ENCODE results near the gene BCOR. TPM values are rescaled to one million over a fixed set of nuclear protein-coding genes. Genes with fewer than 3 reads are reported as not detected.
A peak's percentile ranks its signal among the peaks of the same experiment; 100 is the strongest.

BCOR gene
- total RNA-seq, 1 donor from 2014 or later = 24.3 TPM

DNA sequence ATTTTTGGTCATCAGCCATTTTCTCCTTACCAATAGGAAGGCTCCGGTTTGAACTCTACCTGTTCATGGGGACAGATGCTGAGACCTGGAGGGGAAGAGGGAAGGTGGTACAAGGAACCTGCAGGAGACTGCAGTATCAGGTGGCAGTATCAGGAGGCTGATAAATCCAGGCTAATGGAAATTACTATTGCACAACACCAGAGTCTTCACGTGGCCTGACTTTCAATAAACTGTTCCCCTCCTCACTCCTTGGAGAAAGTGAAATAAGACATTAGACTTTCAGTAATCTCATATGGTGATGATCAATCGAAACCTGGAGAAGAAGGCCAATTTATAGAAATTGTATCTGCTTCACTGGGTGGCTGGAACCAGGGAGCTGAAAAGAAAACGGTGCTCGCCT lies 46.2 kb upstream of the BCOR start:
- TF ChIP-seq, protein P1, sequence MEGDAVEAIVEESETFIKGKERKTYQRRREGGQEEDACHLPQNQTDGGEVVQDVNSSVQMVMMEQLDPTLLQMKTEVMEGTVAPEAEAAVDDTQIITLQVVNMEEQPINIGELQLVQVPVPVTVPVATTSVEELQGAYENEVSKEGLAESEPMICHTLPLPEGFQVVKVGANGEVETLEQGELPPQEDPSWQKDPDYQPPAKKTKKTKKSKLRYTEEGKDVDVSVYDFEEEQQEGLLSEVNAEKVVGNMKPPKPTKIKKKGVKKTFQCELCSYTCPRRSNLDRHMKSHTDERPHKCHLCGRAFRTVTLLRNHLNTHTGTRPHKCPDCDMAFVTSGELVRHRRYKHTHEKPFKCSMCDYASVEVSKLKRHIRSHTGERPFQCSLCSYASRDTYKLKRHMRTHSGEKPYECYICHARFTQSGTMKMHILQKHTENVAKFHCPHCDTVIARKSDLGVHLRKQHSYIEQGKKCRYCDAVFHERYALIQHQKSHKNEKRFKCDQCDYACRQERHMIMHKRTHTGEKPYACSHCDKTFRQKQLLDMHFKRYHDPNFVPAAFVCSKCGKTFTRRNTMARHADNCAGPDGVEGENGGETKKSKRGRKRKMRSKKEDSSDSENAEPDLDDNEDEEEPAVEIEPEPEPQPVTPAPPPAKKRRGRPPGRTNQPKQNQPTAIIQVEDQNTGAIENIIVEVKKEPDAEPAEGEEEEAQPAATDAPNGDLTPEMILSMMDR (conservative IDR thresholded peaks at IDR 0.05; ENCODE audit: low read depth, low read length) = no peak
- DNase-seq (ENCODE audit: low read depth) = no peak
- no peak overlapping the region for H3K4me3 ChIP-seq (ENCODE audit: low read depth, low read length)

DNA sequence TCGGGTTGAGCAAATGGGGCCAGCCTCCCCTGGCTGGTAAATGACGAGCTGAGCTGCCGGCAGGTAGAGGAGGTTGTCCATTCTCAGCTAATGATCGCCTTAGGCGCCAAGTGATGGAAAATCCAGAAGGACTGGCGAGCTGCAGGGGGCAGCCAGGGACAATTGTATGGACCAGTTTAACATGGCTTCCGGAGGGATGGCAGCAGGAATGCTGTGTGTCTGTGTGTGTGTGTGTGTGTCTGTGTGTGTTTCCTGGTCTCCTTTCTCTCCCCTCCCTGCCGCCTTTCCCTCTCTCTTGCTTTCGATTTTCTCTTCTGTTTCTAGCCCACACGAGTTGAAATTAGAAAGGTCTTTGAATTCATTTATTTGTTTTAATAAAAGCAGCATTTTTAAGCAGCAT lies 45.2 kb upstream of the BCOR start:
- H3K4me3 ChIP-seq (ENCODE audit: low read depth, low read length) = no peak overlapping the region
- DNase-seq (ENCODE audit: low read depth) = no peak
- TF ChIP-seq, protein P1 (conservative IDR thresholded peaks at IDR 0.05; ENCODE audit: low read depth, low read length) = no peak

DNA sequence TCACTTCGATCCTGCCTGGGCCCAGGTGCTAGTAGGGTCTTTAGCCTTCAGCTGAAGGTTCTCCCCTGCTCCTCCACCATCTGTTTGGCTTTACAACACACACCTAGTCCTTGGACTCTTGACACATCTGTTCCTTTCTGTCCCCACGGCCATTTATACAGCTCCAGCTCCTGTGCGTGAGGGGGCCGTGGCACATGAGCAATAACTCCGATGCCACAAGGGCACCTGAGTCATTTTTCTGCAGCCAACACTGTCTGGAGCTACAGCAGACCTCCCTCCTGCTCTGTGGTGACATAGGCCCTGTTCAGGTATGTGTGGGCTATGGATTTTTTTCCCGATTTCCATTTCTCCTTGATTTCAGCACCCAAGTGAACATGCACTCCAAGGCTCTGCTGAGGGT lies 44.7 kb upstream of the BCOR start:
- TF ChIP-seq, protein P1 (conservative IDR thresholded peaks at IDR 0.05; ENCODE audit: low read depth, low read length) = no peak
- no peak overlapping the region for H3K4me3 ChIP-seq (ENCODE audit: low read depth, low read length)
- DNase-seq (ENCODE audit: low read depth) = no peak

DNA sequence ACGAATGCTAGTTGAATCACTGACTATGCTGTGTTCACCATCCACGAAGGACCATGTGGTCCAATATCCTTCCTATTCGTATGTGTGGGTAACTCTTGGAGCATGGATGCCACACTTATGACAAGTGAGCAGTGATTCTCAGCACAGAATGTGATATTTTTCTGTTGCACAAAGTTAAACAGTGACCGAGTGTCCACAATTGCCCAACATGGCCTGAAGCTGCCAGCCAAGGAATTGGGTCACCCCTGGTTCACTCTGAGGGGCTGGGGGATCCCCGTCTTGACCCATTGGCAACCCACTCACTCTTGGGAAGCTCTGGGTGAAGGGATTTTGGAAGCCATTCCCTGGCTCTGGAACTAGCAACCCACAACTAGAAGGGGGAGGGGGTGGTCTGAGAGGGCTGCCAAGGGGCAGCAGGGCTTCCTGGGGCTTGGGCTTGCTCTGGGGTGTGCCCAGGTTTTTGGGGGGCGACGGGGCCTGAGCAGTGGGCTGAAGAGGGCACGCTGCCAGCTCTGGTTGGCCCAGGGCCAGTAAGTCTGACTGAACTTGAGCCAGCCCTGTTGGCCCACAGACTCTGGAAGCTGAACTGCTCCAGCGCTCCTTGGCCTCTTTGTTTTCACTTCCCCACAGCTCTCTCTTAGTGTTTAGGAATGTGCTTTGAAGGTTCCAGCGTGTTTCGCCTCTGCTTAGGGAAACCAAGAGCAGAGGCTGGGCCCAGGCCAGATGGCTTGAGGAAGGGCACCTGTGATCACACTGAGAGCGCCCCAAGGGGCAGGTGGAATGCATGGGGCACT lies 43.1 kb upstream of the BCOR start:
- TF ChIP-seq, protein P1 (conservative IDR thresholded peaks at IDR 0.05; ENCODE audit: low read depth, low read length) = no peak
- DNase-seq (ENCODE audit: low read depth) = peak; percentile 73
- no peak overlapping the region for H3K4me3 ChIP-seq (ENCODE audit: low read depth, low read length)

DNA sequence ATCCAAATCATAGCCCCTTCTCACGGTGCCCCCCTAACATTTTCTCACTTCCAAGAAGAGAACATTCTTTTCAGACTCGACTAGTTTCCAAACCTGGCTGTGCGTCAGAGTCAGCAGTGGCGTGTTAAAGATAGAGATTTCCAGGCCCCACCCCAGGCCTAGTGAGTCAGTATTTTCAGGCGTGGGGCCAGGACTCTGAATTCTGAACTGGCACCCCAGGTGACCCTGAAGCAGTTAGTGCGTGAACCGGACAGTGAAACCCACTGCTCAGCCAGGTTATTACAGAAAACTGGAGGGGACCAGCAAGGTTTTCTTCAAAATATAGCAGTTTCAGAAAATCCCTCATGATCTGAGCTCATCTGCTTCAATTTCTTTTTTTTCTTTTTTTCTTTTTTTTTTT lies 35.0 kb upstream of the BCOR start:
- no peak overlapping the region for H3K4me3 ChIP-seq (ENCODE audit: low read depth, low read length)
- no peak for DNase-seq (ENCODE audit: low read depth)
- TF ChIP-seq, protein P1 (conservative IDR thresholded peaks at IDR 0.05; ENCODE audit: low read depth, low read length) = no peak

DNA sequence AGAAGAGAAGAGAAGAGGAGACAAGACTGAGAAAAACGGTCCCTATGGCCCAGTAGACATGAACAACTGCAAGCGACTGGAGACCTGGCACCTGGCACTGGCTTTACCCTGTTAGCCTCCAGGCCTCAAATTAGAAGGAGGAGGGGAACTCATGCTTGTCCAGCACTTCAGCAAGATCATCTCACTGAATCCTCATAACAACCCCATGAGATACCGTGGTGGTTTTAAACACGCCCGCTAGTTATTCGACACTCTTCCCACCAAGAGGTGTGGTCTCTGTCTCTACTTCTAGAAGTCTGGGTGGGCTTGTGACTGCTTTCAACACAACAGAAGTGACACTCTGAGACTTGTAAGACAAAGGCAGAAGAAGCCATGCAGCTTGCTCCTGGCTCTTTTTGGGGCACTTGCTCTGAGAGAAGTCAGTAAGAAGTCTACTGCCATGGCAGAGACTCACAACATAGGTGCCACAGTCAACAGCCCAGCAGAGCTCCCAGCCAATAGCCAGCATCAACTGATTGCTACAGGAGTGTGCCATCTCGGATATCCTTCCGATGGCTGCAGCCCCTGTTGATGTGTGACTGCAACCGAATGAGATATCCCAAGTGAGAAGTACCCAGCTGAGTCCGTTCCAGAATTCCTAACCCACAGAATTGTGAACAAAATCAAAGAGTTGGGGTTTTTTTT lies 34.0 kb upstream of the BCOR start:
- TF ChIP-seq, protein P1 (conservative IDR thresholded peaks at IDR 0.05; ENCODE audit: low read depth, low read length) = no peak
- DNase-seq (ENCODE audit: low read depth) = no peak

More for the DNA sequence above, 34.0 kb upstream of the BCOR start:
- H3K4me3 ChIP-seq (ENCODE audit: low read depth, low read length) = no peak overlapping the region
